BE2C (cell line): ENCODE data around the gene PDLIM1. TPM values are rescaled to one million over a fixed set of nuclear protein-coding genes. Genes with fewer than 3 reads are reported as not detected.
A peak's percentile ranks its signal among the peaks of the same experiment; 100 is the strongest.

Experiments used
- DNase-seq: peaks from one replicate; pipeline ENCODE4 v3.0.0-alpha.2; 2020
- H3K27me3 ChIP-seq: fragments of 250-450 bp; sonication (Bioruptor Pico); 2 replicates; pipeline ENCODE4 v1.5.1; 2020; ENCODE audit warnings: mild to moderate bottlenecking
- H3K36me3 ChIP-seq: fragments of 250-450 bp; sonication (Bioruptor Pico); 2 replicates; pipeline ENCODE4 v1.5.1; 2020; ENCODE audit warnings: mild to moderate bottlenecking
- H3K4me1 ChIP-seq: fragments of 250-450 bp; sonication (Bioruptor Pico); 2 replicates; pipeline ENCODE4 v1.5.1; 2020
- H3K4me3 ChIP-seq: 2 replicates; pipeline ENCODE4 v1.5.1; 2011; ENCODE audit warnings: low read depth, low read length
- H3K9me3 ChIP-seq: fragments of 250-450 bp; sonication (Bioruptor Pico); 2 replicates; pipeline ENCODE4 v1.5.1; 2020
- polyA plus RNA-seq: library from polyadenylated mRNA; unstranded; fragments of >200 nt; gene quantifications from one replicate; pipeline ENCODE4 v1.2.1, GENCODE V29; 2012; ENCODE audit warnings: low read depth, missing spikeins; ENCODE audit not compliant: insufficient read length, insufficient read depth
- TF ChIP-seq, protein P1 (sequence below): IDR thresholded peaks from 2 replicates; pipeline ENCODE4 v1.5.1; 2012; ENCODE audit warnings: mild to moderate bottlenecking, low read depth, low read length

Gene PDLIM1, protein sequence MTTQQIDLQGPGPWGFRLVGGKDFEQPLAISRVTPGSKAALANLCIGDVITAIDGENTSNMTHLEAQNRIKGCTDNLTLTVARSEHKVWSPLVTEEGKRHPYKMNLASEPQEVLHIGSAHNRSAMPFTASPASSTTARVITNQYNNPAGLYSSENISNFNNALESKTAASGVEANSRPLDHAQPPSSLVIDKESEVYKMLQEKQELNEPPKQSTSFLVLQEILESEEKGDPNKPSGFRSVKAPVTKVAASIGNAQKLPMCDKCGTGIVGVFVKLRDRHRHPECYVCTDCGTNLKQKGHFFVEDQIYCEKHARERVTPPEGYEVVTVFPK
- polyA plus RNA-seq = 0.74 TPM

DNA sequence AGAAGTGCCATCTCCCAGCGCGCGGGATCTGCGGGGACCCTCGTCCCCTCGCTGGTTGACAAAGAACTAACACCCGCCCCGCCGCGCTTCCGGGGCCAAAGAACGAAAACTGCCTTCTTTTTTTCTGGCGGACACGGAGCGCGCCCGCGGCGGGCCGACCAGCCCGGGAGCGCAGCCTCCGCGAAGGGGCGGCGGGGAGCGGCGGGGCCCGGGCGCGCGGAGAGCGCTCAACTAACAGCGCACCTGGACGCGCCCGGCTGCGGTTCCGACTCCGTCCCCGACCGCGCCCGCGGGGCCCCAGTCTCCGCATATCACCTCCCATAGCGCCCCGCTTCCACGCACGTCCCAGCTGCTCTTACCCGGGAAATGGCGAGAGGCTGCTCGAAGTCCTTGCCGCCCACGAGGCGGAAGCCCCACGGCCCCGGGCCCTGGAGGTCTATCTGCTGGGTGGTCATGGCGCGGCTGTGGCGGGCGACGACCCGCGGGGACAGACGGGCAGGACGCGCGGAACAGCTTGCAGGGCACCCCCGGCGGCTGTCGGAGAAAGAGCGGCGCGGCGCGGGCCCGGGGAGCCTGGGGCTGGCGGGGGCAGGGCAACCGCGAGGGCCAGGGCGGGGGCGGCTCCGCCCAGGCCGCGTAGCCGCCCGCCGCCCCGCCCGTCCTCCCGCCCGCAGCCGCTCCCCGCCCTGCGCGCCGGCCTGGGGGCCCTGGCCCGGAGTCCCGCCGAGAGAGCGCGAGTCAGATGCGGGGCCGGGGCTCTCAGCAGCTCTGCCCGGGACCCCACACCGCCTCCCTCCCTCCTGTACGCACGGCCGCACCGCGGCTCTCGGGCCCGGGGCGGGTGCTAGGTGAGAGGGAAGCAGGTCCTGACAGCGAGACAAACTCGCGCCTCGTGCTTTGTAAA lies at the start of gene PDLIM1:
Gene PDLIM1, minus strand, starts transcription at position 543 of the 904 bp plus-strand sequence. Its CDS starts 88 bp downstream, at position 455.
- Histone ChIP-seq H3K9me3 (no peaks in the 10 kb centered on the region), H3K4me1 (no peaks in the 10 kb centered on the region), H3K36me3 (no peaks in the 10 kb centered on the region), H3K27me3 (peaks cover 27% of the 10 kb centered on the region), H3K4me3 (peak within 1 kb of the TSS; percentile 19; the same call in 1 of the 2 replicates)
- peak; percentile 22 for DNase-seq
- TF ChIP-seq, protein P1, sequence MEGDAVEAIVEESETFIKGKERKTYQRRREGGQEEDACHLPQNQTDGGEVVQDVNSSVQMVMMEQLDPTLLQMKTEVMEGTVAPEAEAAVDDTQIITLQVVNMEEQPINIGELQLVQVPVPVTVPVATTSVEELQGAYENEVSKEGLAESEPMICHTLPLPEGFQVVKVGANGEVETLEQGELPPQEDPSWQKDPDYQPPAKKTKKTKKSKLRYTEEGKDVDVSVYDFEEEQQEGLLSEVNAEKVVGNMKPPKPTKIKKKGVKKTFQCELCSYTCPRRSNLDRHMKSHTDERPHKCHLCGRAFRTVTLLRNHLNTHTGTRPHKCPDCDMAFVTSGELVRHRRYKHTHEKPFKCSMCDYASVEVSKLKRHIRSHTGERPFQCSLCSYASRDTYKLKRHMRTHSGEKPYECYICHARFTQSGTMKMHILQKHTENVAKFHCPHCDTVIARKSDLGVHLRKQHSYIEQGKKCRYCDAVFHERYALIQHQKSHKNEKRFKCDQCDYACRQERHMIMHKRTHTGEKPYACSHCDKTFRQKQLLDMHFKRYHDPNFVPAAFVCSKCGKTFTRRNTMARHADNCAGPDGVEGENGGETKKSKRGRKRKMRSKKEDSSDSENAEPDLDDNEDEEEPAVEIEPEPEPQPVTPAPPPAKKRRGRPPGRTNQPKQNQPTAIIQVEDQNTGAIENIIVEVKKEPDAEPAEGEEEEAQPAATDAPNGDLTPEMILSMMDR = no peak

DNA sequence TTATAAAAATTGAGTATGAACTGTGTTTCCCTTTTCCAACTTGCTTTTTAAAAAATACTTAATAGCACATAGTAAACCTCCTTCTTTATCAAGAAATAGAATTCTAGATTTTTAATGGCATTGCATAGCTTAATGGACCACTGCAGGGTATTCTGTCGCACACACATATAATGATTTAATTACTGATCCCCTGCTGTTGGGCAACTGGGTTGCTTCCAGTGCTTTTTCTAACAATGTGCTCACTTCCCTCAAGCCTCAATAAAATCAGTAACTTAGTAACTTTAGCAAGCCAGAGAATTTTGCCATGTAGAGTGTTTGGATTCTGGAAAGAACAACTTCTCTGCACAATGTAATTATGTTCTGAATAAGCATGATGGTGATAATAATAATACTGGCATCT lies 49.1 kb upstream of the PDLIM1 start:
- DNase-seq = no peak

DNA sequence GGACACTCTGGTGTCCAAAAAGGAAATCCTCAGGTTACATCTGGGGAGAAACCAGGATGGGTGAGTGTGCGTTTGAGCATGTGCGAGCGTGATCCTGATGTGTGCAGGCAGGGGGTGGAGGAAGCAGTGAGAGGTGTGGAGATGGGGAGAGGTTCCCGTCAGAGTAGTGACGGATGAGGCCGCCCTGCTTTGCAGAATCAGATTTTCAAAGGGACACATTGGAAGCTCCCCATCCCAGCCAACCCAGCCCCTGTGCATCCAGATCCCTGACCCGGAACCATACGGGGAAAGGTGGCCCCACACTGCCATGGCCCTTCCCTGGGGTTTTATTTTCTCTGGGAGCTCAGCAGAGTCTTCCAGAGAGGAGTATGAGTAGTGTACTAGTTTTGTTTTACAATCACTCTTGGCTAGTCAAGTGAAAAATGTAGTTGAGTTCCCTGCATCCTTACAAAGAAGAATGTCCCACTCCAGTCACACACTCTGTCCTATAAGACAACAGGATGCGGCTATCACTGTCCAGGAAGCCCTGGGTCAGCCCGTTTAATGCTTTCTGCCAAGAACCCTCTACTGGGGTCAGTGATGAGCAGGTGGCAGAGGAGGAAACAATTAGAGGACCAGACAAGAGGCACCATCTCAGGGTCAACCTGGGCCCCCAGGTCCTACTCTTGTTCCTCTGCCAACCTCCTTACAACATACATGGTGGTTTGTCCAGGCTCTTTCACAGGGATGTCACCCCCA lies 46.8 kb upstream of the PDLIM1 start:
- no peak for DNase-seq
- no peaks in the 10 kb centered on the region for H3K27me3 ChIP-seq
- H3K9me3 ChIP-seq = no peaks in the 10 kb centered on the region
- H3K4me1 ChIP-seq = no peaks in the 10 kb centered on the region
- H3K36me3 ChIP-seq = no peaks in the 10 kb centered on the region
- no peak overlapping the region for H3K4me3 ChIP-seq
- TF ChIP-seq, protein P1 = no peak

More for the DNA sequence above, 49.1 kb upstream of the PDLIM1 start:
- no peak overlapping the region for H3K4me3 ChIP-seq
- TF ChIP-seq, protein P1 = no peak
- H3K27me3 ChIP-seq = no peaks in the 10 kb centered on the region
- H3K9me3 ChIP-seq = no peaks in the 10 kb centered on the region
- H3K4me1 ChIP-seq = no peaks in the 10 kb centered on the region
- H3K36me3 ChIP-seq = no peaks in the 10 kb centered on the region

DNA sequence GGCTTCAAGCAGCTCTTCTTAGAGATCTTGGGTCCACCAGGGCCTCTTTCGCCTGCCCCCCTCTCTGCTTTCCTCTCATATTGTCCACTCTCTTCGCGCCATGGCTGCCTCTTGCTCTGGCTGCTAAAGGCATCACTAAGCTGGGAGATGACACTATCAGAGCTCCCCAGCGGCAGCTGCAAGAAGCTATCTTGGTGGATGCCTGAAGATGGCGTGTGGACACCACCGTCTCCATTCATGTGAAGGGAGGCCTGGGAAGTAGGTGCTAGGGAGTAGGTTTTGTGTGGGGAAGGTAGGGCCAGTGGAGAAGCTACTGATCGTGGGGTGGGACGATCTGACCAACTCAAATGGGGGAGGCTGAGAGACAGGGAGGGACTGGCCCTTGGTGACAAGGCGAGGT lies 45.9 kb upstream of the PDLIM1 start:
- H3K4me1 ChIP-seq = no peaks in the 10 kb centered on the region
- DNase-seq = no peak
- H3K4me3 ChIP-seq = no peak overlapping the region
- H3K27me3 ChIP-seq = no peaks in the 10 kb centered on the region
- H3K36me3 ChIP-seq = no peaks in the 10 kb centered on the region
- no peaks in the 10 kb centered on the region for H3K9me3 ChIP-seq
- TF ChIP-seq, protein P1 = no peak

DNA sequence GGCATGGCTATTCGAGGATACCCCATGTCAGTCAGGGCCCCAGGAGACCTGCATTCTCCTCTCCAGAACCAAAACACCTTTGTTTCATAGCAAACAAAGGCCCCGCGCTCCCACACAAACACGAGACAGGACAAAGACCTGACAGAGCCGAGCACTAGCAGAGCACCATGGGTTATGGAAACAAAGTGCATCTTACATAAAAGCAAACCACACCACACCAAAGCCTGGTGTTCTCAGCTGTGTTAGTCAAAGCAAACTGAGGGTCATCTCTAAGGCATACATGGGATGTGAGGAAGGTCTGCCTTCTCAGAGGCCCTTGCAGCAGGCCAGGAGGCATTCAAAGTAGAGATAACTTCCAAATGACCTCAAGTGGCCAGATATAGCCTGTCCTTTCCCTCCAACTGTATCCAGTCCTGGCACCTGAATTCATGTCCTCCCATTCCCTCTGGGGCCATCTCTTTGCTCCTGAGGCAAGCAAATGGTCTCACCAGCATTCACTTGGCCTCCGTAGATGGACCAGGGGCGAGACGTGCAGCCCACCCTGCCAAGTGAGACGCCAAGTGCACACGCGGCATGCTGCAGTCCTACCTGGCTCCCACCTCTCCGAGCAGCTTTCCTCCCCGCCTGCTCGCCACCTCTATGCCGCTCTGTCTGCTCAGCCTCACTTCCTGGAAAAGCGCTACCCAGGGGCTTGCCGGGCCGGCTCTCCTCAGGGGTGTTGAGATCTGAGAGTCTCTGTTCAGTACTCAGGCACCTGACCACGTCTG lies 45.3 kb upstream of the PDLIM1 start:
- no peak for DNase-seq
- TF ChIP-seq, protein P1 = no peak
- Histone ChIP-seq H3K27me3 (no peaks in the 10 kb centered on the region), H3K9me3 (no peaks in the 10 kb centered on the region), H3K4me1 (no peaks in the 10 kb centered on the region), H3K36me3 (no peaks in the 10 kb centered on the region), H3K4me3 (no peak overlapping the region)
